Endodermal cell (in vitro differentiated cells): Measurements from ENCODE around the gene FAM83C. TPM values are rescaled to one million over a fixed set of nuclear protein-coding genes. Genes with fewer than 3 reads are reported as not detected.

Experiments
- DNase-seq: peaks from one replicate; pipeline ENCODE4 v3.0.0-alpha.2; 2017
- H3K27ac ChIP-seq: 2 replicates; pipeline ENCODE4 v1.5.1; 2013; ENCODE audit warnings: mild to moderate bottlenecking, low read depth, low read length, moderate library complexity
- H3K27me3 ChIP-seq: 2 replicates; pipeline ENCODE4 v1.6.1; 2013; ENCODE audit warnings: mild to moderate bottlenecking, low read length, moderate library complexity; ENCODE audit not compliant: insufficient read depth, control insufficient read depth, poor library complexity, severe bottlenecking
- H3K36me3 ChIP-seq: 2 replicates; pipeline ENCODE4 v1.7.0; 2013; ENCODE audit warnings: mild to moderate bottlenecking, low read length, moderate library complexity; ENCODE audit not compliant: control insufficient read depth, insufficient read depth
- H3K4me1 ChIP-seq: one replicate; pipeline ENCODE4 v1.7.0; 2013; ENCODE audit warnings: low read length; ENCODE audit not compliant: control insufficient read depth, insufficient read depth
- H3K4me3 ChIP-seq: 2 replicates; pipeline ENCODE4 v1.5.1; 2013; ENCODE audit warnings: mild to moderate bottlenecking, low read length, moderate library complexity
- H3K9ac ChIP-seq: 2 replicates; pipeline ENCODE4 v1.6.1; 2013; ENCODE audit warnings: mild to moderate bottlenecking, low read length, moderate library complexity; ENCODE audit not compliant: poor library complexity, severe bottlenecking; ENCODE audit errors: extremely low read depth
- H3K9me3 ChIP-seq: 2 replicates; pipeline ENCODE4 v1.6.1; 2013; ENCODE audit warnings: mild to moderate bottlenecking, low read length, moderate library complexity; ENCODE audit not compliant: control insufficient read depth
- H3K27ac Mint-ChIP-seq: 2 replicates; pipeline ENCODE4 v1.8.0; 2020; ENCODE audit warnings: mixed read lengths
- H3K27me3 Mint-ChIP-seq: 2 replicates; pipeline ENCODE4 v1.8.0; 2021; ENCODE audit warnings: mild to moderate bottlenecking, mixed read lengths; ENCODE audit not compliant: insufficient read depth
- H3K36me3 Mint-ChIP-seq: 2 replicates; pipeline ENCODE4 v1.8.0; 2020; ENCODE audit warnings: low read depth, mixed read lengths
- H3K4me1 Mint-ChIP-seq: 2 replicates; pipeline ENCODE4 v1.8.0; 2020; ENCODE audit warnings: mixed read lengths
- H3K4me3 Mint-ChIP-seq: 2 replicates; pipeline ENCODE4 v1.8.0; 2020; ENCODE audit warnings: mild to moderate bottlenecking, moderate library complexity, mixed read lengths
- H3K9me3 Mint-ChIP-seq: 2 replicates; pipeline ENCODE4 v1.8.0; 2020; ENCODE audit warnings: mild to moderate bottlenecking, mixed read lengths
- CTCF ChIP-seq: fragments of 200-600 bp; sonication (generic); conservative IDR thresholded peaks from 2 replicates; pipeline ENCODE4 v1.5.0; 2021; ENCODE audit warnings: antibody characterized with exemption, mild to moderate bottlenecking
- WGBS, 2 experiments: methylation state at CpG; one replicate each; pipeline versions ENCODE4 v1.1.5 to v1.1.7; 2013; ENCODE audit warnings: missing lambda C conversion rate in 2 of 2, mixed read lengths in 1 of 2; ENCODE audit not compliant: insufficient coverage in 1 of 2, insufficient read length in 1 of 2; 5-methylcytosine and 5-hydroxymethylcytosine counted together
- total RNA-seq, 2 donors: library from RNA; stranded (reverse); fragmentation: NEBNext Ultra II Directional in 1 of 2; extraction: Animal tissue kit (Norgen Biotek cat#: 25700) in 1 of 2; gene quantifications; 2 replicates in 1 of 2; 3 replicates in 1 of 2; pipeline ENCODE4 v1.2.1, GENCODE V29; 2021

Gene FAM83C
- total RNA-seq, 2 donors from 2014 or later, result not detected

- 94 to 98% methylated on average over 14 of the region's 14 CpGs for WGBS, 2 experiments
- Histone ChIP-seq H3K36me3 (peaks cover 3% of the 10 kb centered on the region), H3K4me1 (no peaks in the 10 kb centered on the region), H3K27ac (no peak overlapping the region), H3K9ac (no peak overlapping the region), H3K4me3 (no peak overlapping the region), H3K9me3 (no peaks in the 10 kb centered on the region), H3K27me3 (no peaks in the 10 kb centered on the region)
- no peak overlapping the region for H3K27ac Mint-ChIP-seq
- H3K36me3 Mint-ChIP-seq, result peaks cover 2% of the 10 kb centered on the region
- TF ChIP-seq CTCF, result no peak
- no peak overlapping the region for H3K4me3 Mint-ChIP-seq
- peaks cover 10% of the 10 kb centered on the region for H3K4me1 Mint-ChIP-seq
- no peak for DNase-seq
- H3K27me3 Mint-ChIP-seq, result peaks cover 16% of the 10 kb centered on the region
- H3K9me3 Mint-ChIP-seq, result no peaks in the 10 kb centered on the region
Observed at GRCh38 chr20:35297740-35298139, 5.5 kb upstream of the FAM83C start.

- Mint-ChIP-seq H3K9me3 (no peaks in the 10 kb centered on the region), H3K27me3 (peaks cover 20% of the 10 kb centered on the region), H3K4me1 (peaks cover 10% of the 10 kb centered on the region), H3K27ac (no peak overlapping the region), H3K4me3 (no peak overlapping the region), H3K36me3 (peaks cover 2% of the 10 kb centered on the region)
- no peaks in the 10 kb centered on the region for H3K36me3 ChIP-seq
- no peaks in the 10 kb centered on the region for H3K9me3 ChIP-seq
- no peak overlapping the region for H3K4me3 ChIP-seq
- H3K27me3 ChIP-seq, result no peaks in the 10 kb centered on the region
- no peak overlapping the region for H3K9ac ChIP-seq
- DNase-seq, result peak; percentile 77
- no peak overlapping the region for H3K27ac ChIP-seq
- no peaks in the 10 kb centered on the region for H3K4me1 ChIP-seq
- 84% methylated on average over 6 to 8 of the region's 8 CpGs for whole genome bisulfite sequencing, 2 experiments
- TF ChIP-seq CTCF, result peak; percentile 43
Observed at GRCh38 chr20:35297155-35297554, 4.9 kb upstream of the FAM83C start.

DNA sequence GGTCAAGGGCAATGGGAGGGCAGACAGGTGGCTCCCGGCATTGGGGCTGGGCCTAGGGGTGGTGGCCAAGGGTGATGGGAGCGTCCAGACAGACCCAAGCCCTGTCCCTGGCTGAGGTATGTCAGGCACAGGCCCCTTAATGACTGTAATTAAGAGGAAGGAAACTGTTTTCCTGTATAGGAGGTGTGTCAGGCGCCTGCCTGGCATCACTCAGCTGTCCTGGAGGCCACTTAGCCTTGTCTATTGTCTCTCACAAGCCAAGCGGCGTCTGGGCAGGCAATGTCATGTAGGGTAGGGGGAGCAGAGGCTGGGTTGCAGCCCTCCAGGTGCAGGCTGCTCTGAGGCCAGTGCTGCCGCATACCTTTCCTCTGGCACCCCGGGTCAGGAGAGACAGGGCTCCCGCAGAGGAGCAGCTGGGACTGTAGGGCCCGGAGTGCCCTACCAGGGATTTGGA lies 3.9 kb upstream of the FAM83C start:
- Mint-ChIP-seq H3K36me3 (no peaks in the 10 kb centered on the region), H3K27ac (no peak overlapping the region), H3K27me3 (peaks cover 20% of the 10 kb centered on the region), H3K9me3 (no peaks in the 10 kb centered on the region), H3K4me1 (peaks cover 10% of the 10 kb centered on the region), H3K4me3 (no peak overlapping the region)
- Histone ChIP-seq H3K9ac (no peak overlapping the region), H3K36me3 (no peaks in the 10 kb centered on the region), H3K27me3 (no peaks in the 10 kb centered on the region), H3K27ac (no peak overlapping the region), H3K4me3 (no peak overlapping the region), H3K4me1 (no peaks in the 10 kb centered on the region), H3K9me3 (no peaks in the 10 kb centered on the region)
- 89 to 96% methylated on average over 5 to 9 of the region's 9 CpGs for WGBS, 2 experiments
- no peak for TF ChIP-seq CTCF
- no peak for DNase-seq
